ENCODE data around the gene ANXA10. TPM values are rescaled to one million over a fixed set of nuclear protein-coding genes. Genes with fewer than 3 reads are reported as not detected.

The ANXA10 gene
- polyA plus RNA-seq, 1 donor (not counting 4 experiments of a cell fraction or from before 2014, with no cell fraction given) = not detected

GRCh38 chr4:168152837-168153500 lies 60.6 kb downstream of the ANXA10 start:
- H2AFZ ChIP-seq (ENCODE audit: control insufficient read depth, low read length) = no peak overlapping the region
- H4K20me1 ChIP-seq (ENCODE audit: control insufficient read depth, extremely low read depth, insufficient read depth, low read length) = no peaks in the 10 kb centered on the region
- H3K4me3 ChIP-seq (ENCODE audit: control insufficient read depth in 2 of 3, extremely low read depth in 1 of 3, insufficient read depth in 2 of 3, low read depth in 1 of 3, low read length in 3 of 3) = no peak overlapping the region
- H3K4me2 ChIP-seq (ENCODE audit: control insufficient read depth, extremely low read depth, insufficient read depth, low read depth, low read length) = peak overlapping the region; percentile 71
- peaks cover 3% of the 10 kb centered on the region for H3K4me1 ChIP-seq (ENCODE audit: control insufficient read depth, extremely low read depth, insufficient read depth, low read length)
- FAIRE-seq = no peak
- H3K79me2 ChIP-seq (ENCODE audit: control insufficient read depth, insufficient read depth, low read length) = no peaks in the 10 kb centered on the region
- H3K9ac ChIP-seq (ENCODE audit: control insufficient read depth, extremely low read depth, insufficient read depth, low read length) = no peak overlapping the region
- DNase-seq (ENCODE audit: low read depth, low spot score) = no peak
- H3K9me3 ChIP-seq (ENCODE audit: control insufficient read depth, low read depth, low read length) = no peaks in the 10 kb centered on the region
- H3K27me3 ChIP-seq (ENCODE audit: control insufficient read depth, extremely low read depth, insufficient read depth, low read length) = no peaks in the 10 kb centered on the region
- no peaks in the 10 kb centered on the region for H3K36me3 ChIP-seq (ENCODE audit: control insufficient read depth in 2 of 2, extremely low read depth in 1 of 2, insufficient read depth in 2 of 2, low read length in 2 of 2)
- TF ChIP-seq EZH2 (IDR thresholded peaks at IDR 0.05; ENCODE audit: low read length) = no peak
- no peak for TF ChIP-seq CTCF (optimal IDR thresholded peaks at IDR 0.05 in 1 of 3, IDR thresholded peaks at IDR 0.05 in 1 of 3, conservative IDR thresholded peaks at IDR 0.05 in 1 of 3; ENCODE audit: extremely low read depth in 1 of 3, insufficient read depth in 2 of 3, low read length in 3 of 3)
- H3K27ac ChIP-seq (ENCODE audit: control insufficient read depth, insufficient read depth, low read length) = no peak overlapping the region
- no peaks in the 10 kb centered on the region for H3K9me1 ChIP-seq (ENCODE audit: control insufficient read depth, extremely low read depth, insufficient read depth, low read length)
- dilution Hi-C loops (cut with MboI; ENCODE audit: extremely low pct_ligation_motif_present, low sequenced_read_pairs) = no loop called here

GRCh38 chr4:168153596-168154440 lies 61.5 kb downstream of the ANXA10 start:
- TF ChIP-seq EZH2 (IDR thresholded peaks at IDR 0.05; ENCODE audit: low read length) (no peak), CTCF (optimal IDR thresholded peaks at IDR 0.05 in 1 of 3, IDR thresholded peaks at IDR 0.05 in 1 of 3, conservative IDR thresholded peaks at IDR 0.05 in 1 of 3; ENCODE audit: extremely low read depth in 1 of 3, insufficient read depth in 2 of 3, low read length in 3 of 3) (peak; percentile 64 to 72 (median 69))
- H3K36me3 ChIP-seq (ENCODE audit: control insufficient read depth in 2 of 2, extremely low read depth in 1 of 2, insufficient read depth in 2 of 2, low read length in 2 of 2) = no peaks in the 10 kb centered on the region
- no peak overlapping the region for H3K9ac ChIP-seq (ENCODE audit: control insufficient read depth, extremely low read depth, insufficient read depth, low read length)
- no peaks in the 10 kb centered on the region for H3K27me3 ChIP-seq (ENCODE audit: control insufficient read depth, extremely low read depth, insufficient read depth, low read length)
- H3K9me3 ChIP-seq (ENCODE audit: control insufficient read depth, low read depth, low read length) = no peaks in the 10 kb centered on the region
- H3K27ac ChIP-seq (ENCODE audit: control insufficient read depth, insufficient read depth, low read length) = no peak overlapping the region
- peak overlapping the region; percentile 12 for H2AFZ ChIP-seq (ENCODE audit: control insufficient read depth, low read length)
- dilution Hi-C loops (cut with MboI; ENCODE audit: extremely low pct_ligation_motif_present, low sequenced_read_pairs) = no loop called here
- H3K4me1 ChIP-seq (ENCODE audit: control insufficient read depth, extremely low read depth, insufficient read depth, low read length) = peaks cover 3% of the 10 kb centered on the region
- DNase-seq (ENCODE audit: low read depth, low spot score) (no peak), FAIRE-seq (no peak)
- H3K4me2 ChIP-seq (ENCODE audit: control insufficient read depth, extremely low read depth, insufficient read depth, low read depth, low read length) = peak overlapping the region; percentile 71
- H3K79me2 ChIP-seq (ENCODE audit: control insufficient read depth, insufficient read depth, low read length) = no peaks in the 10 kb centered on the region
- no peaks in the 10 kb centered on the region for H3K9me1 ChIP-seq (ENCODE audit: control insufficient read depth, extremely low read depth, insufficient read depth, low read length)
- no peaks in the 10 kb centered on the region for H4K20me1 ChIP-seq (ENCODE audit: control insufficient read depth, extremely low read depth, insufficient read depth, low read length)
- peak overlapping the region in 2 of 3 experiments; percentile 22 to 34 for H3K4me3 ChIP-seq (ENCODE audit: control insufficient read depth in 2 of 3, extremely low read depth in 1 of 3, insufficient read depth in 2 of 3, low read depth in 1 of 3, low read length in 3 of 3)
